Loucy (cell line): Measurements from ENCODE around the gene LDLRAD4.

Source experiments
- EZH2phosphoT487 ChIP-seq: fragments of 200-600 bp; IDR thresholded peaks from 2 replicates; pipeline ENCODE4 v1.6.1; 2018; ENCODE audit warnings: antibody characterized with exemption, mild to moderate bottlenecking, moderate library complexity, borderline replicate concordance
- TF ChIP-seq, protein P1 (sequence below): fragments of 200-600 bp; sonication (generic); conservative IDR thresholded peaks from 2 replicates; pipeline ENCODE4 v1.5.1; 2014; ENCODE audit warnings: mild to moderate bottlenecking, antibody characterized with exemption, low read length

DNA sequence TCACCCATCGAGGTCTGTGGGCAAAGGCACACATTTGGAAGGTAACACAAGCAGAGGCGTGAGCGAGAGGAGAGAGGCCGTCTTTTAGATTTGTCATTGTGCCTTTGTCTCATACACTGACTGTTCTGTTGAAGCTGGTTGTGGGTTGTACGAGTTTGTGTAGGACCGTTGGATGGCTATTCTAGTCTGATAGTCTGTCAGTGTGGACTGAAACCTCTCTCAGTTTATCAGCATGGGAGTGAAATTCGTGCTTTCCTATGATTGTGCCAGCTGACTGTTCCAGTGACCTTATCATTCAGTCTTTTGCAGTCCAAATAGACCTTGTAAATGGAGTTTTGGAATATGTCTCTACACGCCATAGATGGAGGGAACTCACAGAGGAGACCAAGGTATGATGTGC is 143.5 kb downstream of the LDLRAD4 start:
- TF ChIP-seq, protein P1, sequence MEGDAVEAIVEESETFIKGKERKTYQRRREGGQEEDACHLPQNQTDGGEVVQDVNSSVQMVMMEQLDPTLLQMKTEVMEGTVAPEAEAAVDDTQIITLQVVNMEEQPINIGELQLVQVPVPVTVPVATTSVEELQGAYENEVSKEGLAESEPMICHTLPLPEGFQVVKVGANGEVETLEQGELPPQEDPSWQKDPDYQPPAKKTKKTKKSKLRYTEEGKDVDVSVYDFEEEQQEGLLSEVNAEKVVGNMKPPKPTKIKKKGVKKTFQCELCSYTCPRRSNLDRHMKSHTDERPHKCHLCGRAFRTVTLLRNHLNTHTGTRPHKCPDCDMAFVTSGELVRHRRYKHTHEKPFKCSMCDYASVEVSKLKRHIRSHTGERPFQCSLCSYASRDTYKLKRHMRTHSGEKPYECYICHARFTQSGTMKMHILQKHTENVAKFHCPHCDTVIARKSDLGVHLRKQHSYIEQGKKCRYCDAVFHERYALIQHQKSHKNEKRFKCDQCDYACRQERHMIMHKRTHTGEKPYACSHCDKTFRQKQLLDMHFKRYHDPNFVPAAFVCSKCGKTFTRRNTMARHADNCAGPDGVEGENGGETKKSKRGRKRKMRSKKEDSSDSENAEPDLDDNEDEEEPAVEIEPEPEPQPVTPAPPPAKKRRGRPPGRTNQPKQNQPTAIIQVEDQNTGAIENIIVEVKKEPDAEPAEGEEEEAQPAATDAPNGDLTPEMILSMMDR: no peak
- TF ChIP-seq EZH2phosphoT487: no peak
